DOHH2 (cell line): ENCODE data around the gene CEBPA.

Experiments used
- H3F3A ChIP-seq: fragments of 200-600 bp; sonication (generic), shearing (Covaris generic); 2 replicates; pipeline ENCODE4 v1.6.0; 2016; ENCODE audit warnings: antibody characterized with exemption, mild to moderate bottlenecking; ENCODE audit not compliant: control insufficient read depth, insufficient read depth
- H3K27ac ChIP-seq: fragments of 200-600 bp; sonication (generic); 2 replicates; pipeline ENCODE4 v1.5.1; 2014; ENCODE audit warnings: low read depth, mild to moderate bottlenecking, low read length, moderate library complexity
- H3K27me3 ChIP-seq: fragments of 200-600 bp; sonication (generic); 2 replicates; pipeline ENCODE4 v1.6.1; 2014; ENCODE audit warnings: mild to moderate bottlenecking, low read length, mixed read lengths; ENCODE audit not compliant: control insufficient read depth
- H3K36me3 ChIP-seq: fragments of 200-600 bp; sonication (generic); 2 replicates; pipeline ENCODE4 v1.6.1; 2014; ENCODE audit warnings: mild to moderate bottlenecking, low read length, moderate library complexity, mixed read lengths; ENCODE audit not compliant: control insufficient read depth
- H3K4me1 ChIP-seq: fragments of 200-600 bp; sonication (generic); 2 replicates; pipeline ENCODE4 v1.6.1; 2014; ENCODE audit warnings: mild to moderate bottlenecking, low read length, mixed read lengths; ENCODE audit not compliant: control insufficient read depth
- H3K4me2 ChIP-seq: fragments of 200-600 bp; sonication (generic); 2 replicates; pipeline ENCODE4 v1.6.0; 2014; ENCODE audit warnings: mild to moderate bottlenecking, low read length, moderate library complexity
- H3K4me3 ChIP-seq: fragments of 200-600 bp; sonication (generic); 2 replicates; pipeline ENCODE4 v1.5.1; 2014; ENCODE audit warnings: mild to moderate bottlenecking, low read length, mixed read lengths
- H3K79me2 ChIP-seq: fragments of 200-600 bp; sonication (generic); 2 replicates; pipeline ENCODE4 v1.6.1; 2014; ENCODE audit warnings: mild to moderate bottlenecking, low read length, mixed read lengths; ENCODE audit not compliant: control insufficient read depth
- H3K9me2 ChIP-seq: fragments of 200-600 bp; sonication (generic); replicated peaks from 2 replicates; pipeline ENCODE4 v1.6.1; 2014; ENCODE audit warnings: mild to moderate bottlenecking, low read length, mixed read lengths; ENCODE audit not compliant: control insufficient read depth
- H3K9me3 ChIP-seq: fragments of 200-600 bp; sonication (generic); 2 replicates; pipeline ENCODE4 v1.6.1; 2014; ENCODE audit warnings: antibody characterized with exemption, low read length, mixed read lengths; ENCODE audit not compliant: control insufficient read depth, insufficient read depth
- H4K20me1 ChIP-seq: fragments of 200-600 bp; sonication (generic); 2 replicates; pipeline ENCODE4 v1.6.0; 2014; ENCODE audit warnings: low read depth, mild to moderate bottlenecking, antibody characterized with exemption, low read length, moderate library complexity; ENCODE audit not compliant: control insufficient read depth, insufficient read depth
- EZH2phosphoT487 ChIP-seq: fragments of 200-600 bp; sonication (generic); IDR thresholded peaks from 2 replicates; pipeline ENCODE4 v1.6.1; 2017; ENCODE audit warnings: borderline replicate concordance, mild to moderate bottlenecking, antibody characterized with exemption, low read length, moderate library complexity, mixed read lengths
- TF ChIP-seq, protein P1 (sequence below): fragments of 200-600 bp; sonication (generic); IDR thresholded peaks from one replicate; pipeline ENCODE4 v1.5.1; 2014; ENCODE audit warnings: antibody characterized with exemption, mild to moderate bottlenecking, low read depth, low read length; ENCODE audit not compliant: poor library complexity, severe bottlenecking

The CEBPA gene

DNA sequence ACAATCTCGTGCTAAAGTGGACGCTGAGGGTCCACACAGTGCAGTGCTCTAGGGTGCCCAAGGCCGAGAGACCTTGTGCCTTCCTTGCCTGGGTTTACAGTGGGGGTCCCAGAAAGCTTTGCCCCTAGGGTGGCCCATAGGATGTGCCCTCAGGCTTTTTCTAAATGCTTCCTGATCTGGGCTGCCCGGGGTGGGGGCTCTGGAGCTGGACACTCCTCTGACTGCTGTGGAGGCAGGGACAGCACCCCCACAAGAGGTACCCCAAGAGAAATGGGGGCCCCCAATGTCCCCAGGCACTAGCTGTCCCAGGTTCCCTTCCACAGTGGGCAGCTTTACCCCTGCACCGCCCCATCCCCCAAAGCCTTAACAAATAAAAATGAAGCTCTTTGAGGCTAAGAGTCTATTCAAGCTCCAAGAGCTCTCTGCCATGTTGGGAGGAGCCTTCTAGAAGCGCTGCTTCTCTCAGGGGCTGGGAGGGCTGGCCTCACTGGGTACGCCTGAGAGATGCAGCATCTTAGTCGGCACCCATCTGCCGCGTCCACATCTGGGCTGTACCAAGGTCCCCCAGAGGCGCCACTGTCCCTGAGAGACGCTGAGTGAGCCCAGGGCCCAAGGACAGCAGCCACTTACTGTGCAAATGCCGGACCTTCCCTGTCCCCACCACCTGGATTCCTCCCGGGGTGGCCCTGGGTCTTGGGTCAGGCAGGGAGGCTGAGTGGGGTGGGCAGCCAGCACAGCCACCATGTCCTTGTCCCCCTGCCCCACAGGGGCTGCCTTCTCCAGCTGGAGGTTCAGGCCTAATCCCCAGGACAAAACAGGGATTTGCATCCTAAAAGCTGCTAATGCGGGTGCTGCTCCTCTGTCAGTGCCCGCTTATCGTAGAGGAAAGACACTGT, 27.4 kb downstream of the CEBPA start:
- Histone ChIP-seq H3K79me2 (no peaks in the 10 kb centered on the region), H4K20me1 (no peaks in the 10 kb centered on the region), H3K4me2 (no peak overlapping the region), H3K9me2 (no peaks in the 10 kb centered on the region), H3K36me3 (no peaks in the 10 kb centered on the region), H3K4me3 (no peak overlapping the region), H3K4me1 (no peaks in the 10 kb centered on the region), H3K9me3 (no peaks in the 10 kb centered on the region), H3K27ac (no peak overlapping the region), H3F3A (no peaks in the 10 kb centered on the region), H3K27me3 (no peaks in the 10 kb centered on the region)
- TF ChIP-seq, protein P1, sequence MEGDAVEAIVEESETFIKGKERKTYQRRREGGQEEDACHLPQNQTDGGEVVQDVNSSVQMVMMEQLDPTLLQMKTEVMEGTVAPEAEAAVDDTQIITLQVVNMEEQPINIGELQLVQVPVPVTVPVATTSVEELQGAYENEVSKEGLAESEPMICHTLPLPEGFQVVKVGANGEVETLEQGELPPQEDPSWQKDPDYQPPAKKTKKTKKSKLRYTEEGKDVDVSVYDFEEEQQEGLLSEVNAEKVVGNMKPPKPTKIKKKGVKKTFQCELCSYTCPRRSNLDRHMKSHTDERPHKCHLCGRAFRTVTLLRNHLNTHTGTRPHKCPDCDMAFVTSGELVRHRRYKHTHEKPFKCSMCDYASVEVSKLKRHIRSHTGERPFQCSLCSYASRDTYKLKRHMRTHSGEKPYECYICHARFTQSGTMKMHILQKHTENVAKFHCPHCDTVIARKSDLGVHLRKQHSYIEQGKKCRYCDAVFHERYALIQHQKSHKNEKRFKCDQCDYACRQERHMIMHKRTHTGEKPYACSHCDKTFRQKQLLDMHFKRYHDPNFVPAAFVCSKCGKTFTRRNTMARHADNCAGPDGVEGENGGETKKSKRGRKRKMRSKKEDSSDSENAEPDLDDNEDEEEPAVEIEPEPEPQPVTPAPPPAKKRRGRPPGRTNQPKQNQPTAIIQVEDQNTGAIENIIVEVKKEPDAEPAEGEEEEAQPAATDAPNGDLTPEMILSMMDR, result no peak

- Histone ChIP-seq H3K4me2 (no peak overlapping the region), H3K9me2 (no peaks in the 10 kb centered on the region), H3K4me3 (no peak overlapping the region), H3K9me3 (no peaks in the 10 kb centered on the region), H3K4me1 (no peaks in the 10 kb centered on the region), H4K20me1 (no peaks in the 10 kb centered on the region), H3K79me2 (no peaks in the 10 kb centered on the region), H3K27ac (no peak overlapping the region), H3F3A (no peaks in the 10 kb centered on the region), H3K36me3 (no peaks in the 10 kb centered on the region), H3K27me3 (no peaks in the 10 kb centered on the region)
- no peak for TF ChIP-seq EZH2phosphoT487
- TF ChIP-seq, protein P1, result no peak
These were observed 28.3 kb downstream of the CEBPA start for GRCh38 chr19:33273881-33274662.

GRCh38 chr19:33273065-33273736, 29.1 kb downstream of the CEBPA start:
- no peaks in the 10 kb centered on the region for H3F3A ChIP-seq
- H3K27me3 ChIP-seq, result no peaks in the 10 kb centered on the region
- no peak overlapping the region for H3K4me3 ChIP-seq
- no peaks in the 10 kb centered on the region for H3K36me3 ChIP-seq
- TF ChIP-seq, protein P1, result no peak
- TF ChIP-seq EZH2phosphoT487, result no peak
- H4K20me1 ChIP-seq, result no peaks in the 10 kb centered on the region
- H3K79me2 ChIP-seq, result no peaks in the 10 kb centered on the region
- H3K9me3 ChIP-seq, result no peaks in the 10 kb centered on the region
- H3K27ac ChIP-seq, result no peak overlapping the region
- H3K4me1 ChIP-seq, result peaks cover 5% of the 10 kb centered on the region; the same call in 1 of the 2 replicates
- H3K9me2 ChIP-seq, result no peaks in the 10 kb centered on the region
- no peak overlapping the region for H3K4me2 ChIP-seq
